SK-N-SH treated with all-trans-retinoic acid at 6 μM for 48 hours (cell line): ENCODE results near the gene PLCB1.

Source experiments
- ARNTL ChIP-seq: fragments of 450-650 bp; formaldehyde crosslinking; IDR thresholded peaks from 2 replicates; pipeline ENCODE4 v1.5.0; 2020; ENCODE audit warnings: low read depth, mild to moderate bottlenecking, moderate library complexity, borderline replicate concordance
- BACH2 ChIP-seq: fragments of 250-450 bp; sonication (Bioruptor Pico); IDR thresholded peaks from 2 replicates; pipeline ENCODE4 v1.9.0; 2021; ENCODE audit warnings: mild to moderate bottlenecking, borderline replicate concordance
- CREB5 ChIP-seq: fragments of 250-450 bp; sonication (Bioruptor Pico); IDR thresholded peaks from 2 replicates; pipeline ENCODE4 v1.5.1; 2020; ENCODE audit warnings: low read depth, mild to moderate bottlenecking, moderate library complexity
- ESRRG ChIP-seq: fragments of 250-450 bp; sonication (Bioruptor Pico); IDR thresholded peaks from 2 replicates; pipeline ENCODE4 v1.6.1; 2021; ENCODE audit warnings: mild to moderate bottlenecking
- ISL1 ChIP-seq: fragments of 250-450 bp; sonication (Bioruptor Pico); IDR thresholded peaks from 2 replicates; pipeline ENCODE4 v2.1.2; 2022; ENCODE audit warnings: mild to moderate bottlenecking, moderate library complexity
- OSR1 ChIP-seq: fragments of 250-450 bp; sonication (Bioruptor Pico); IDR thresholded peaks from 2 replicates; pipeline ENCODE4 v1.8.0; 2022; ENCODE audit warnings: moderate library complexity, mild to moderate bottlenecking, inconsistent platforms
- POU6F1 ChIP-seq: fragments of 250-450 bp; sonication (Bioruptor Pico); IDR thresholded peaks from 2 replicates; pipeline ENCODE4 v1.8.0; 2021; ENCODE audit warnings: low read depth, mild to moderate bottlenecking, moderate library complexity, borderline replicate concordance
- SNAI2 ChIP-seq: fragments of 250-450 bp; sonication (Bioruptor Pico); IDR thresholded peaks from 2 replicates; pipeline ENCODE4 v1.5.0; 2020; ENCODE audit warnings: mild to moderate bottlenecking, moderate library complexity
- TCF4 ChIP-seq: fragments of 250-450 bp; sonication (Bioruptor Pico); IDR thresholded peaks from 2 replicates; pipeline ENCODE4 v1.8.0; 2021; ENCODE audit warnings: mild to moderate bottlenecking, moderate library complexity, borderline replicate concordance
- ZFP3 ChIP-seq: fragments of 250-450 bp; sonication (Bioruptor Pico); IDR thresholded peaks from 2 replicates; pipeline ENCODE4 v1.5.0; 2020; ENCODE audit warnings: mild to moderate bottlenecking, moderate library complexity
- ZFP30 ChIP-seq: fragments of 450-650 bp; formaldehyde crosslinking; IDR thresholded peaks from 2 replicates; pipeline ENCODE4 v1.5.0; 2022; ENCODE audit warnings: mild to moderate bottlenecking, moderate library complexity
- ZNF565 ChIP-seq: fragments of 450-650 bp; formaldehyde crosslinking; conservative IDR thresholded peaks from 2 replicates; pipeline ENCODE4 v1.5.0; 2020; ENCODE audit warnings: low read depth, mild to moderate bottlenecking, moderate library complexity
- ZNF8 ChIP-seq: fragments of 450-650 bp; formaldehyde crosslinking; IDR thresholded peaks from 2 replicates; pipeline ENCODE4 v1.5.0; 2020; ENCODE audit warnings: mild to moderate bottlenecking, moderate library complexity
- TF ChIP-seq, protein P1 (sequence below): fragments of 250-450 bp; sonication (Bioruptor Pico); IDR thresholded peaks from 2 replicates; pipeline ENCODE4 v1.8.0; 2020; ENCODE audit warnings: mild to moderate bottlenecking, moderate library complexity, borderline replicate concordance

- TF ChIP-seq ARNTL (CRISPR knock-in tag) (no peak), ZFP3 (no peak), ESRRG (CRISPR knock-in tag) (no peak), ISL1 (CRISPR knock-in tag) (no peak), ZNF565 (CRISPR knock-in tag) (no peak), ZFP30 (CRISPR knock-in tag) (no peak), TCF4 (CRISPR knock-in tag) (no peak), BACH2 (CRISPR knock-in tag) (no peak), OSR1 (no peak), ZNF8 (CRISPR knock-in tag) (no peak), SNAI2 (no peak), CREB5 (no peak), POU6F1 (no peak)
- TF ChIP-seq, protein P1, sequence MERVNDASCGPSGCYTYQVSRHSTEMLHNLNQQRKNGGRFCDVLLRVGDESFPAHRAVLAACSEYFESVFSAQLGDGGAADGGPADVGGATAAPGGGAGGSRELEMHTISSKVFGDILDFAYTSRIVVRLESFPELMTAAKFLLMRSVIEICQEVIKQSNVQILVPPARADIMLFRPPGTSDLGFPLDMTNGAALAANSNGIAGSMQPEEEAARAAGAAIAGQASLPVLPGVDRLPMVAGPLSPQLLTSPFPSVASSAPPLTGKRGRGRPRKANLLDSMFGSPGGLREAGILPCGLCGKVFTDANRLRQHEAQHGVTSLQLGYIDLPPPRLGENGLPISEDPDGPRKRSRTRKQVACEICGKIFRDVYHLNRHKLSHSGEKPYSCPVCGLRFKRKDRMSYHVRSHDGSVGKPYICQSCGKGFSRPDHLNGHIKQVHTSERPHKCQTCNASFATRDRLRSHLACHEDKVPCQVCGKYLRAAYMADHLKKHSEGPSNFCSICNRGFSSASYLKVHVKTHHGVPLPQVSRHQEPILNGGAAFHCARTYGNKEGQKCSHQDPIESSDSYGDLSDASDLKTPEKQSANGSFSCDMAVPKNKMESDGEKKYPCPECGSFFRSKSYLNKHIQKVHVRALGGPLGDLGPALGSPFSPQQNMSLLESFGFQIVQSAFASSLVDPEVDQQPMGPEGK (CRISPR knock-in tag), result no peak
These were observed 586.2 kb downstream of the PLCB1 start for GRCh38 chr20:8718279-8718678.
